ENCODE results near the gene TTC7B.

GRCh38 chr14:90671382-90672234 is 144.6 kb downstream of the TTC7B start:
- no peak for TF ChIP-seq POLR2A (IDR thresholded peaks at IDR 0.05)
- TF ChIP-seq, protein P1, sequence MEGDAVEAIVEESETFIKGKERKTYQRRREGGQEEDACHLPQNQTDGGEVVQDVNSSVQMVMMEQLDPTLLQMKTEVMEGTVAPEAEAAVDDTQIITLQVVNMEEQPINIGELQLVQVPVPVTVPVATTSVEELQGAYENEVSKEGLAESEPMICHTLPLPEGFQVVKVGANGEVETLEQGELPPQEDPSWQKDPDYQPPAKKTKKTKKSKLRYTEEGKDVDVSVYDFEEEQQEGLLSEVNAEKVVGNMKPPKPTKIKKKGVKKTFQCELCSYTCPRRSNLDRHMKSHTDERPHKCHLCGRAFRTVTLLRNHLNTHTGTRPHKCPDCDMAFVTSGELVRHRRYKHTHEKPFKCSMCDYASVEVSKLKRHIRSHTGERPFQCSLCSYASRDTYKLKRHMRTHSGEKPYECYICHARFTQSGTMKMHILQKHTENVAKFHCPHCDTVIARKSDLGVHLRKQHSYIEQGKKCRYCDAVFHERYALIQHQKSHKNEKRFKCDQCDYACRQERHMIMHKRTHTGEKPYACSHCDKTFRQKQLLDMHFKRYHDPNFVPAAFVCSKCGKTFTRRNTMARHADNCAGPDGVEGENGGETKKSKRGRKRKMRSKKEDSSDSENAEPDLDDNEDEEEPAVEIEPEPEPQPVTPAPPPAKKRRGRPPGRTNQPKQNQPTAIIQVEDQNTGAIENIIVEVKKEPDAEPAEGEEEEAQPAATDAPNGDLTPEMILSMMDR (IDR thresholded peaks at IDR 0.05 in 4 of 5, conservative IDR thresholded peaks at IDR 0.05 in 1 of 5), result no peak

Measured in gastrocnemius medialis (tissue), 4 donors.